Astrocyte of the cerebellum (primary cell): Measurements from ENCODE around the gene PAQR6.

Experiments used
- DNase-seq: peaks from one replicate; pipeline ENCODE4 v3.0.0-alpha.2; 2011; ENCODE audit warnings: low read depth
- H3K4me3 ChIP-seq: 2 replicates; pipeline ENCODE4 v1.5.1; 2011; ENCODE audit warnings: mild to moderate bottlenecking, low read depth, low read length, moderate library complexity
- in situ Hi-C: cut with HindIII; loops from 2 replicates; pipeline ENCODE4 v1.10.0; 2017; ENCODE audit warnings: low sequenced_read_pairs
- TF ChIP-seq, protein P1 (sequence below): IDR thresholded peaks from 2 replicates; pipeline ENCODE4 v1.5.1; 2012; ENCODE audit warnings: low read length, low read depth, moderate library complexity, mild to moderate bottlenecking; ENCODE audit errors: missing control alignments

Gene PAQR6

DNA sequence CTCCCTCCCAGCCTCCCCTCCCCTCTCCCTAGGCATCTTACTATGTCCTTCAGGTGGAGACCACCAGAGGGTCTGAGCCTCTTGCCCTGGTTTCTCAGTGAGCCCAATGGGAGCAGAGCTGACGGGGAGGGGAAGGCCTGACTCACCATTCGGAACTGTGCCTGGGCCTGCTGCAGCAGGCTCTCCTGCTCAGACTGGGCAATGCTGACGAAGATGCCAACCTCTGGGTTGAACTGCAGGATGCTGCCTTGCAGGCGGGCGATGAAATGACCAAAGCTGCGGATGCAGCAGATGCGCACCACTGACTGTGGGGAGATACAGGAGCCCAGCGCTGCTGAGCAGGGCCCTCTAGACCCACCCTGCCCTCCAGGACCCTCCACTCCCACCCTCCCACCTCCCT is 11.0 kb upstream of the PAQR6 start:
- in situ Hi-C loops = no loop called here
- TF ChIP-seq, protein P1, sequence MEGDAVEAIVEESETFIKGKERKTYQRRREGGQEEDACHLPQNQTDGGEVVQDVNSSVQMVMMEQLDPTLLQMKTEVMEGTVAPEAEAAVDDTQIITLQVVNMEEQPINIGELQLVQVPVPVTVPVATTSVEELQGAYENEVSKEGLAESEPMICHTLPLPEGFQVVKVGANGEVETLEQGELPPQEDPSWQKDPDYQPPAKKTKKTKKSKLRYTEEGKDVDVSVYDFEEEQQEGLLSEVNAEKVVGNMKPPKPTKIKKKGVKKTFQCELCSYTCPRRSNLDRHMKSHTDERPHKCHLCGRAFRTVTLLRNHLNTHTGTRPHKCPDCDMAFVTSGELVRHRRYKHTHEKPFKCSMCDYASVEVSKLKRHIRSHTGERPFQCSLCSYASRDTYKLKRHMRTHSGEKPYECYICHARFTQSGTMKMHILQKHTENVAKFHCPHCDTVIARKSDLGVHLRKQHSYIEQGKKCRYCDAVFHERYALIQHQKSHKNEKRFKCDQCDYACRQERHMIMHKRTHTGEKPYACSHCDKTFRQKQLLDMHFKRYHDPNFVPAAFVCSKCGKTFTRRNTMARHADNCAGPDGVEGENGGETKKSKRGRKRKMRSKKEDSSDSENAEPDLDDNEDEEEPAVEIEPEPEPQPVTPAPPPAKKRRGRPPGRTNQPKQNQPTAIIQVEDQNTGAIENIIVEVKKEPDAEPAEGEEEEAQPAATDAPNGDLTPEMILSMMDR = no peak
- H3K4me3 ChIP-seq = no peak overlapping the region

DNA sequence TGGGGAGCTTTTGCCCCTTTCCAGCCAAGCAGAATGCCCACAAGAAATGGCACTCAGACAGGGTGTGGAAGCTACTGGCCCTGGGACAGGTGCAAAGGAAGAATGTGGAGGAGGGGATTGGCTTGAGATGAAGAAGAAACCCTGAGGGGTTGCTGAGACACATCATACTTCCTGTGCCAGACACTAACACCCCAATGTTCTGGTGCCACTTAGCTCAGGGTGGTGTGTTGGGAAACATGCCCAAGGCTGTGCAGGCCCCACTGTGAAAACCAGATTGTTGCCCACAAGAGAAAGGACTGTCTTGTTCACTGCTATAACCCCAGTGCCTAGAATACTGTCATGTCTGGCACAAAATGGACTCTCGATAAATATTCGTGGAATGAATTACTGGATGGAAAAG is 9.9 kb upstream of the PAQR6 start:
- in situ Hi-C loops = no loop called here
- DNase-seq = no peak
- H3K4me3 ChIP-seq = no peak overlapping the region
- TF ChIP-seq, protein P1 = no peak

More for the DNA sequence above, 11.0 kb upstream of the PAQR6 start:
- no peak for DNase-seq

DNA sequence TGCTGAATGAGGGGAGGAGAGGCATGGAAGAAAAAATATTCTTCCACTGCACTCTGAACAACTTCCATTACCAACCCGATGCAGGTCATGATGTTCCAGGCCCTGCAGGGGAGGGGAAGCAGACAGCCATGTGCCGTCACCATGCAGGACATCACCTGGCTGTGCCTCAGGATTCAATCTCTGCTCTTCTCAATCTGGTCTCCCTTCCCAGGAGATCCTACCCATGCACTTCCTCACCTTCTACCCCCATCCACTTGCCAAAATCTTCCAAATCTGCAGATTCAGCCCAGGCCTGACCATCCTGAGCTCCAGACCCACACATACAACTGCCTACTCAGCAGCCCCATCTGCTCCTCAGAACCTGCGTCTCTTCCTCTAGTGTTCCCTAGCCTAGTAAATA is 5.8 kb upstream of the PAQR6 start:
- in situ Hi-C loops = no loop called here
- no peak for DNase-seq
- TF ChIP-seq, protein P1 = no peak
- no peak overlapping the region for H3K4me3 ChIP-seq

DNA sequence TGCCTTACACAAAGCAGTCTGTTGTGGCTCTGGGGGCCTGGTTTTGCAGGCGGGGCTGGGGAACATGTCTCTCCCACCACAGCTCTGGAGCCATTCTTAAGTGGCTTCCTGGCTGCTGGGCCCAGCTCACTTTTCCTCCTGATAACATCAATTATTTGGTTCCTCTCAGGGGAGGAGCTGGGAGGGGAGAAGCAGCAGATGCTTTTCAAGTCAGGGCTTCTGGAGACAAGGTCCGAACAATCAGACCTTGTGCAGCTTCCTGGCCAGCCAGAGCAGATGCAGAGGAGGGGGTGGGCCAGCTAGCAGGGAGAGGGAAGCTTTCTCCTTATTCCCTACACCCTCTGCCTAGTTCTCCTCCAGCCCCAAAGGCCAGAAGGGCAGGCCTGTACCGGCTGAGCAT is 3.7 kb upstream of the PAQR6 start:
- no peak overlapping the region for H3K4me3 ChIP-seq
- in situ Hi-C loops = no loop called here
- DNase-seq = no peak
- TF ChIP-seq, protein P1 = no peak

DNA sequence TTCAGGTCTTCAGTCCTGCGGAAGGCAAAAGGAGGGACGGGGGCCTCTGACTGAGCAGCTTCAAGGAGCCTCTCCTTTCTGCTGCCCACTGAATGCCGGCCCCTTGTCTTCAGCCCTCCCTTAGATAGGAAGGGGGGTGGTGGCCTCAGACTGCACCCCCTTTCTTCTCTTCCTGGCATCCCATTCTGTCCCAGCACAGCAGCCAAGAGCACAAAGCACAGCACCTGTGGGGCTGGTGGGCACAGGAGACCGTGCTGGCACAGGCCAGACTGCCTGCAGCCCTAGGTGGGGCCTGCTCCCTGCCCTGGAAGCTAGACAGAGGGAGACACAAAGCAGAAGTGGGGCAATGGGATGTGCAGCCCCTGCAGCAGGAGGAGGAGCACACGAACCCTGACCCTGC is 1.7 kb upstream of the PAQR6 start:
- TF ChIP-seq, protein P1 = no peak

DNA sequence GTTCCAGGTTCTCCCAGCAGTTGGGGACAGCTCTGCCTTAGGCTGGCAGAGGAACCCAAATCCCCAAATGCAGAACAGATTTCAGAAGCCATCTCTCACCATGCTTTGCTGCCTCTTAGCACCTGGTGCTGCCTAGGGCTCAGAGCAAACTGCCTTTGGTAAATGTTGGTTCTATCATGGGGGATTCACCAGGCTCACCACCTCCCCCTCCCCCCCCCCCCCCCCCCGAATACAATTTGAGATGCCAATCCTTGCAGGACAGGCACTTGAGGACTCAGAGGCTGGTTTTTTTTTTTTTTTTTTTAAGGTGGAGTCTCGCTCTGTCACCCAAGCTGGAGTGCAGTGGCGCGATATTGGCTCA is 447 bp upstream of the PAQR6 start:
- DNase-seq = no peak
- no peak overlapping the region for H3K4me3 ChIP-seq
- TF ChIP-seq, protein P1 = no peak
- in situ Hi-C loops = no loop called here

More for the DNA sequence above, 1.7 kb upstream of the PAQR6 start:
- in situ Hi-C loops = no loop called here
- DNase-seq = no peak
- H3K4me3 ChIP-seq = no peak overlapping the region
